ENCODE data around the gene IL17F. TPM values are rescaled to one million over a fixed set of nuclear protein-coding genes. Genes with fewer than 3 reads are reported as not detected.
"Not testable (repeated sequence)": the region's sequence is repeated elsewhere in the genome, so short reads cannot be mapped to it uniquely, and the experiment has no call there.

The IL17F gene
- total and polyA plus RNA-seq, 2 of the 8 experiments (the other 6 are each of a cell fraction or from before 2014, with no cell fraction given): 0.08 TPM; not detected in 1

- H2BK12ac ChIP-seq (ENCODE audit: low read depth, low read length); FAIRE-seq; H3K36me3 ChIP-seq (ENCODE audit: control insufficient read depth in 2 of 4, insufficient read depth in 4 of 4, low read length in 3 of 4); H3K27ac ChIP-seq (ENCODE audit: low read depth, low read length); H2AFZ ChIP-seq (ENCODE audit: low read length); H2AK5ac ChIP-seq (ENCODE audit: low read depth, low read length); H3K9ac ChIP-seq (replicated peaks in 1 of 4; ENCODE audit: extremely low read depth in 1 of 4, low read depth in 3 of 4, low read length in 3 of 4); H2BK5ac ChIP-seq (ENCODE audit: low read depth, low read length); H3K14ac ChIP-seq (ENCODE audit: insufficient read length); POLR2A ChIA-PET (ENCODE audit: partially characterized antibody); H3K23ac ChIP-seq (ENCODE audit: insufficient read length); H2BK20ac ChIP-seq (ENCODE audit: low read length); H3K4ac ChIP-seq (replicated peaks; ENCODE audit: insufficient read length, low read depth, low read length); H4K20me1 ChIP-seq (replicated peaks in 1 of 2; ENCODE audit: control insufficient read depth in 1 of 2, insufficient read depth in 2 of 2, low read length in 2 of 2); DNase-seq (ENCODE audit: low read depth in 1 of 2, low spot score in 2 of 2); H3K4me3 ChIP-seq (ENCODE audit: extremely low read depth in 1 of 4, insufficient read depth in 2 of 4, low read depth in 3 of 4, low read length in 4 of 4); H3K4me2 ChIP-seq (ENCODE audit: insufficient read depth in 1 of 2, low read depth in 2 of 2, low read length in 2 of 2); H4K5ac ChIP-seq (ENCODE audit: insufficient read length, low read depth, low read length); H3K4me1 ChIP-seq (replicated peaks in 1 of 4; ENCODE audit: control insufficient read depth in 3 of 4, insufficient read depth in 4 of 4, low read length in 3 of 4); H3K79me2 ChIP-seq (ENCODE audit: control insufficient read depth in 1 of 2, insufficient read depth in 2 of 2, low read length in 2 of 2); H3K79me1 ChIP-seq (ENCODE audit: low read depth, low read length); H4K91ac ChIP-seq (replicated peaks; ENCODE audit: insufficient read length, low read length); H2BK120ac ChIP-seq (replicated peaks; ENCODE audit: low read depth, low read length); H3K18ac ChIP-seq (ENCODE audit: extremely low read depth, low read length); H4K8ac ChIP-seq (ENCODE audit: extremely low read depth, insufficient read depth, low read length); H3K23me2 ChIP-seq (ENCODE audit: low read depth, low read length); H3K56ac ChIP-seq (replicated peaks; ENCODE audit: insufficient read length, low read depth, low read length); H3K27me3 ChIP-seq (replicated peaks in 1 of 4; ENCODE audit: control insufficient read depth in 3 of 4, extremely low read depth in 1 of 4, insufficient read depth in 3 of 4, low read length in 3 of 4); H2BK15ac ChIP-seq (ENCODE audit: low read length): not testable (repeated sequence)
- CTCF ChIA-PET (ENCODE audit: partially characterized antibody): interaction anchor here (0.6 to 2.0 kb wide), 2 partner anchors 16 to 51 kb away, joined by 3 to 6 read pairs; no protein-coding TSS in a partner anchor
- 52% methylated on average over 5 of the region's 5 CpGs; no CpG with 5 or more reads in 1 of the 2 experiments for WGBS, 2 experiments (ENCODE audit: extremely low coverage in 1 of 2, insufficient coverage in 1 of 2, insufficient read length in 1 of 2, insufficient replicate concordance in 2 of 2, low coverage in 1 of 2, low lambda C conversion rate in 2 of 2, missing lambda C conversion rate in 1 of 2)
- TF ChIP-seq EP300 (IDR thresholded peaks at IDR 0.05; ENCODE audit: borderline replicate concordance in 1 of 2, low read depth in 2 of 2, low read length in 2 of 2): peak in 1 of 2 experiments; percentile 79; a peak in 1 of 3 replicates
- peaks cover 6 to 14% of the 10 kb centered on the region in 2 experiments; a peak in 2 of 4 replicates for H3K9me3 ChIP-seq (ENCODE audit: insufficient read depth in 2 of 2, low read depth in 1 of 2, low read length in 1 of 2)
Measured at GRCh38 chr6:52200088-52200487, 44.2 kb downstream of the IL17F start.
